ENCODE results near the gene PPP1R27.

Gene PPP1R27

GRCh38 chr17:81814748-81815645, 19.9 kb downstream of the PPP1R27 start:
- 88 to 91% methylated on average over 17 to 19 of the region's 24 CpGs for WGBS, 2 experiments (ENCODE audit: insufficient coverage in 2 of 2)
- H3K36me3 ChIP-seq (ENCODE audit: control insufficient read depth, insufficient read depth, low read length): no peaks in the 10 kb centered on the region
- no peak overlapping the region for H3K4me3 ChIP-seq (ENCODE audit: extremely low read depth, insufficient read depth, low read length, poor library complexity, severe bottlenecking)
- H3K4me1 ChIP-seq (ENCODE audit: control insufficient read depth, insufficient read depth, low read length, poor library complexity, severe bottlenecking): no peaks in the 10 kb centered on the region
- H3K27ac ChIP-seq (ENCODE audit: low read depth, low read length, severe bottlenecking): no peak overlapping the region
- no peaks in the 10 kb centered on the region for H3K9me3 ChIP-seq (ENCODE audit: control insufficient read depth, low read length)

GRCh38 chr17:81813861-81814683, 20.8 kb downstream of the PPP1R27 start:
- H3K36me3 ChIP-seq (ENCODE audit: control insufficient read depth, insufficient read depth, low read length): no peaks in the 10 kb centered on the region
- H3K4me1 ChIP-seq (ENCODE audit: control insufficient read depth, insufficient read depth, low read length, poor library complexity, severe bottlenecking): no peaks in the 10 kb centered on the region
- 89 to 92% methylated on average over 29 to 34 of the region's 41 CpGs for WGBS, 2 experiments (ENCODE audit: insufficient coverage in 2 of 2)
- H3K9me3 ChIP-seq (ENCODE audit: control insufficient read depth, low read length): no peaks in the 10 kb centered on the region
- H3K27ac ChIP-seq (ENCODE audit: low read depth, low read length, severe bottlenecking): no peak overlapping the region
- H3K4me3 ChIP-seq (ENCODE audit: extremely low read depth, insufficient read depth, low read length, poor library complexity, severe bottlenecking): no peak overlapping the region

GRCh38 chr17:81813371-81813684, 21.5 kb downstream of the PPP1R27 start:
- Histone ChIP-seq H3K4me3 (ENCODE audit: extremely low read depth, insufficient read depth, low read length, poor library complexity, severe bottlenecking) (no peak overlapping the region), H3K36me3 (ENCODE audit: control insufficient read depth, insufficient read depth, low read length) (no peaks in the 10 kb centered on the region), H3K27ac (ENCODE audit: low read depth, low read length, severe bottlenecking) (no peak overlapping the region), H3K4me1 (ENCODE audit: control insufficient read depth, insufficient read depth, low read length, poor library complexity, severe bottlenecking) (no peaks in the 10 kb centered on the region), H3K9me3 (ENCODE audit: control insufficient read depth, low read length) (no peaks in the 10 kb centered on the region)
- WGBS, 2 experiments (ENCODE audit: insufficient coverage in 2 of 2): 93 to 98% methylated on average over 4 to 10 of the region's 15 CpGs

- Histone ChIP-seq H3K27ac (ENCODE audit: low read depth, low read length, severe bottlenecking) (no peak overlapping the region), H3K9me3 (ENCODE audit: control insufficient read depth, low read length) (no peaks in the 10 kb centered on the region), H3K4me3 (ENCODE audit: extremely low read depth, insufficient read depth, low read length, poor library complexity, severe bottlenecking) (no peak overlapping the region), H3K4me1 (ENCODE audit: control insufficient read depth, insufficient read depth, low read length, poor library complexity, severe bottlenecking) (no peaks in the 10 kb centered on the region), H3K36me3 (ENCODE audit: control insufficient read depth, insufficient read depth, low read length) (no peaks in the 10 kb centered on the region)
- WGBS, 2 experiments (ENCODE audit: insufficient coverage in 2 of 2): 87 to 90% methylated on average over 38 to 42 of the region's 45 CpGs
Observed at GRCh38 chr17:81812571-81813370, 22.1 kb downstream of the PPP1R27 start.

GRCh38 chr17:81811705-81812570, 22.9 kb downstream of the PPP1R27 start:
- H3K36me3 ChIP-seq (ENCODE audit: control insufficient read depth, insufficient read depth, low read length): no peaks in the 10 kb centered on the region
- 91 to 95% methylated on average over 17 to 18 of the region's 24 CpGs for WGBS, 2 experiments (ENCODE audit: insufficient coverage in 2 of 2)
- no peak overlapping the region for H3K4me3 ChIP-seq (ENCODE audit: extremely low read depth, insufficient read depth, low read length, poor library complexity, severe bottlenecking)

GRCh38 chr17:81810892-81811704, 23.8 kb downstream of the PPP1R27 start:
- Histone ChIP-seq H3K4me1 (ENCODE audit: control insufficient read depth, insufficient read depth, low read length, poor library complexity, severe bottlenecking) (no peaks in the 10 kb centered on the region), H3K36me3 (ENCODE audit: control insufficient read depth, insufficient read depth, low read length) (no peaks in the 10 kb centered on the region), H3K4me3 (ENCODE audit: extremely low read depth, insufficient read depth, low read length, poor library complexity, severe bottlenecking) (no peak overlapping the region), H3K9me3 (ENCODE audit: control insufficient read depth, low read length) (no peaks in the 10 kb centered on the region), H3K27ac (ENCODE audit: low read depth, low read length, severe bottlenecking) (no peak overlapping the region)
- WGBS, 2 experiments (ENCODE audit: insufficient coverage in 2 of 2): 89% methylated on average over 32 to 41 of the region's 42 CpGs

More at GRCh38 chr17:81811705-81812570, 22.9 kb downstream of the PPP1R27 start:
- Histone ChIP-seq H3K9me3 (ENCODE audit: control insufficient read depth, low read length) (no peaks in the 10 kb centered on the region), H3K27ac (ENCODE audit: low read depth, low read length, severe bottlenecking) (no peak overlapping the region), H3K4me1 (ENCODE audit: control insufficient read depth, insufficient read depth, low read length, poor library complexity, severe bottlenecking) (no peaks in the 10 kb centered on the region)

GRCh38 chr17:81810476-81810875, 24.4 kb downstream of the PPP1R27 start:
- H3K4me1 ChIP-seq (ENCODE audit: control insufficient read depth, insufficient read depth, low read length, poor library complexity, severe bottlenecking): no peaks in the 10 kb centered on the region
- no peaks in the 10 kb centered on the region for H3K9me3 ChIP-seq (ENCODE audit: control insufficient read depth, low read length)
- H3K27ac ChIP-seq (ENCODE audit: low read depth, low read length, severe bottlenecking): no peak overlapping the region
- WGBS, 2 experiments (ENCODE audit: insufficient coverage in 2 of 2): 87 to 95% methylated on average over 3 to 6 of the region's 8 CpGs
- H3K4me3 ChIP-seq (ENCODE audit: extremely low read depth, insufficient read depth, low read length, poor library complexity, severe bottlenecking): no peak overlapping the region
- no peaks in the 10 kb centered on the region for H3K36me3 ChIP-seq (ENCODE audit: control insufficient read depth, insufficient read depth, low read length)

- Histone ChIP-seq H3K4me1 (ENCODE audit: control insufficient read depth, insufficient read depth, low read length, poor library complexity, severe bottlenecking) (no peaks in the 10 kb centered on the region), H3K4me3 (ENCODE audit: extremely low read depth, insufficient read depth, low read length, poor library complexity, severe bottlenecking) (no peak overlapping the region), H3K9me3 (ENCODE audit: control insufficient read depth, low read length) (no peaks in the 10 kb centered on the region), H3K36me3 (ENCODE audit: control insufficient read depth, insufficient read depth, low read length) (no peaks in the 10 kb centered on the region), H3K27ac (ENCODE audit: low read depth, low read length, severe bottlenecking) (no peak overlapping the region)
- WGBS, 2 experiments (ENCODE audit: insufficient coverage in 2 of 2): 81 to 91% methylated on average over 7 of the region's 7 CpGs
Observed at GRCh38 chr17:81809556-81809998, 25.3 kb downstream of the PPP1R27 start.

GRCh38 chr17:81808778-81809555, 25.9 kb downstream of the PPP1R27 start:
- Histone ChIP-seq H3K9me3 (ENCODE audit: control insufficient read depth, low read length) (no peaks in the 10 kb centered on the region), H3K4me3 (ENCODE audit: extremely low read depth, insufficient read depth, low read length, poor library complexity, severe bottlenecking) (no peak overlapping the region), H3K36me3 (ENCODE audit: control insufficient read depth, insufficient read depth, low read length) (no peaks in the 10 kb centered on the region), H3K27ac (ENCODE audit: low read depth, low read length, severe bottlenecking) (no peak overlapping the region), H3K4me1 (ENCODE audit: control insufficient read depth, insufficient read depth, low read length, poor library complexity, severe bottlenecking) (no peaks in the 10 kb centered on the region)
- 75 to 76% methylated on average over 17 to 20 of the region's 20 CpGs for WGBS, 2 experiments (ENCODE audit: insufficient coverage in 2 of 2)
